GM03348 (cell line): ENCODE measurements around the gene OR11H12.
"Not testable (repeated sequence)": the region's sequence is repeated elsewhere in the genome, so short reads cannot be mapped to it uniquely, and the experiment has no call there.

Experiments used
- DNase-seq: peaks from one replicate; pipeline ENCODE4 v3.0.0; 2012; ENCODE audit warnings: low spot score

Gene OR11H12

GRCh38 chr14:18600817-18601216 is at the start of gene OR11H12:
OR11H12 (plus strand) TSS chr14:18601117; CDS start chr14:18601117, 0 bp downstream.
- not testable (repeated sequence) for DNase-seq

GRCh38 chr14:18582908-18583307 is 18.0 kb upstream of the OR11H12 start:
- not testable (repeated sequence) for DNase-seq

- DNase-seq = not testable (repeated sequence)
Observed at GRCh38 chr14:18626610-18627213, 25.8 kb downstream of the OR11H12 start.

GRCh38 chr14:18636066-18636465 is 35.1 kb downstream of the OR11H12 start:
- DNase-seq = not testable (repeated sequence)

- not testable (repeated sequence) for DNase-seq
Observed at GRCh38 chr14:18638032-18638431, 37.1 kb downstream of the OR11H12 start.

GRCh38 chr14:18638785-18639184 is 37.9 kb downstream of the OR11H12 start:
- DNase-seq = not testable (repeated sequence)

GRCh38 chr14:18646075-18646730 is 45.3 kb downstream of the OR11H12 start:
- not testable (repeated sequence) for DNase-seq
